ENCODE results near the gene SCD5. TPM values are rescaled to one million over a fixed set of nuclear protein-coding genes. Genes with fewer than 3 reads are reported as not detected.

SCD5 gene
- total and polyA plus RNA-seq, 2 donors (not counting 3 experiments of a cell fraction or from before 2014, with no cell fraction given), result 38.4 to 38.5 TPM

DNA sequence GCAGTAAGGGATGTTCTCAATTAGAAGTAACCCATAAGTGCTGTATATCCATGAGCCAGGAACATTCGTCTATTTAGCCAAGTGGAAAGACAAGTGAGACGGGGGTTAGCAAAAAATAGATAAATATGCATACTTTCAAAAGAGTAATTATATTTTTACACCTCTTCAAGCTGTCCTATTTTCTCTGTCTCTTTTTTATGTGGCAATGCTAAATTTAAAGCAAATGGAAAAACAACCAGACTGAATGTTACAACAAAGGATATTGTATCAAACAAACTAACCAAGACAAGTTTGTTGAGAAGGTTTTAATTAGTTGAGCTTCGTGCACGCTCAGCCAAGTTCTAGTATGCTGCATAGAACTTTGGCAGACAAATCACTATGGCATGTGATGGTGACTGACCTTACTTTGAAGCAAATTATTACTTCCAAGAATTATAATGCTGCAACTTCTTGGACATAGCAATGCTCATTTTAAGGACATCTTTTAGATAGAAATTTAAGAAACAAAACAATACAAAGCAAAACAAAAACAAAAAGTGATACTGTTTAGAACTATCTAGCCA lies 175.4 kb downstream of the SCD5 start:
- FAIRE-seq (no peak), DNase-seq (ENCODE audit: low read depth, low spot score) (no peak)
- BruUV-seq (replicated peaks), result no TSS peak
- Histone ChIP-seq H3K4me3 (replicated peaks in 1 of 3; ENCODE audit: insufficient read depth in 1 of 3, low read depth in 1 of 3, low read length in 3 of 3) (no peak overlapping the region), H3K27me3 (ENCODE audit: control insufficient read depth in 2 of 2, insufficient read depth in 2 of 2, low read length in 2 of 2) (no peaks in the 10 kb centered on the region), H3K4me2 (ENCODE audit: insufficient read depth, low read length) (no peak overlapping the region), H2AFZ (ENCODE audit: low read depth, low read length) (no peak overlapping the region), H3K79me2 (ENCODE audit: control insufficient read depth, insufficient read depth, low read length) (no peaks in the 10 kb centered on the region), H3K27ac (ENCODE audit: insufficient read depth, low read depth, low read length) (no peak overlapping the region), H3K9me3 (replicated peaks; ENCODE audit: control insufficient read depth, insufficient read depth, low read length) (no peaks in the 10 kb centered on the region), H3K9me1 (replicated peaks; ENCODE audit: control insufficient read depth, extremely low read depth, insufficient read depth, low read length) (no peaks in the 10 kb centered on the region), H3K4me1 (ENCODE audit: control insufficient read depth, extremely low read depth, insufficient read depth, low read length) (no peaks in the 10 kb centered on the region), H4K20me1 (replicated peaks; ENCODE audit: control insufficient read depth, extremely low read depth, insufficient read depth, low read length) (no peaks in the 10 kb centered on the region), H3K36me3 (ENCODE audit: control insufficient read depth in 2 of 2, extremely low read depth in 1 of 2, insufficient read depth in 2 of 2, low read length in 2 of 2) (no peaks in the 10 kb centered on the region), H3K9ac (replicated peaks; ENCODE audit: extremely low read depth, insufficient read depth, low read length) (no peak overlapping the region)
- ChIA-PET POLR2A (no interaction called here), CTCF (interaction anchor here (1.8 kb wide), 1 partner anchor 116 kb away, joined by 7 read pairs; no protein-coding TSS in a partner anchor)
- intact Hi-C loops (cut with micrococcal nuclease), result no loop called here
- TF ChIP-seq MYC (IDR thresholded peaks at IDR 0.05; ENCODE audit: low read depth, low read length) (no peak), JUN (IDR thresholded peaks at IDR 0.05; ENCODE audit: borderline replicate concordance, insufficient read depth, insufficient read length, low read depth) (no peak), POLR2A (IDR thresholded peaks at IDR 0.05; ENCODE audit: low read depth, low read length) (no peak), POLR2AphosphoS5 (IDR thresholded peaks at IDR 0.05; ENCODE audit: insufficient read depth, low read depth, low read length) (no peak), GATA2 (IDR thresholded peaks at IDR 0.05; ENCODE audit: insufficient read depth, insufficient read length, low read depth, low read length) (no peak), FOS (IDR thresholded peaks at IDR 0.05; ENCODE audit: borderline replicate concordance, insufficient read depth, low read length) (no peak), EZH2 (IDR thresholded peaks at IDR 0.05; ENCODE audit: borderline replicate concordance, low read depth, low read length, severe bottlenecking) (no peak)
- TF ChIP-seq, protein P1, sequence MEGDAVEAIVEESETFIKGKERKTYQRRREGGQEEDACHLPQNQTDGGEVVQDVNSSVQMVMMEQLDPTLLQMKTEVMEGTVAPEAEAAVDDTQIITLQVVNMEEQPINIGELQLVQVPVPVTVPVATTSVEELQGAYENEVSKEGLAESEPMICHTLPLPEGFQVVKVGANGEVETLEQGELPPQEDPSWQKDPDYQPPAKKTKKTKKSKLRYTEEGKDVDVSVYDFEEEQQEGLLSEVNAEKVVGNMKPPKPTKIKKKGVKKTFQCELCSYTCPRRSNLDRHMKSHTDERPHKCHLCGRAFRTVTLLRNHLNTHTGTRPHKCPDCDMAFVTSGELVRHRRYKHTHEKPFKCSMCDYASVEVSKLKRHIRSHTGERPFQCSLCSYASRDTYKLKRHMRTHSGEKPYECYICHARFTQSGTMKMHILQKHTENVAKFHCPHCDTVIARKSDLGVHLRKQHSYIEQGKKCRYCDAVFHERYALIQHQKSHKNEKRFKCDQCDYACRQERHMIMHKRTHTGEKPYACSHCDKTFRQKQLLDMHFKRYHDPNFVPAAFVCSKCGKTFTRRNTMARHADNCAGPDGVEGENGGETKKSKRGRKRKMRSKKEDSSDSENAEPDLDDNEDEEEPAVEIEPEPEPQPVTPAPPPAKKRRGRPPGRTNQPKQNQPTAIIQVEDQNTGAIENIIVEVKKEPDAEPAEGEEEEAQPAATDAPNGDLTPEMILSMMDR (IDR thresholded peaks at IDR 0.05; ENCODE audit: extremely low read depth in 1 of 2, insufficient read depth in 1 of 2, low read depth in 1 of 2, low read length in 2 of 2), result no peak
- TF ChIP-seq, protein P2, sequence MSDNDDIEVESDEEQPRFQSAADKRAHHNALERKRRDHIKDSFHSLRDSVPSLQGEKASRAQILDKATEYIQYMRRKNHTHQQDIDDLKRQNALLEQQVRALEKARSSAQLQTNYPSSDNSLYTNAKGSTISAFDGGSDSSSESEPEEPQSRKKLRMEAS (IDR thresholded peaks at IDR 0.05; ENCODE audit: insufficient read depth, insufficient read length), result no peak
- dilution Hi-C loops (cut with MboI; ENCODE audit: extremely low pct_ligation_motif_present, low sequenced_read_pairs), result no loop called here

All from endothelial cell of umbilical vein (primary cell).